ENCODE data around the gene RAB30.
A peak's percentile ranks its signal among the peaks of the same experiment; 100 is the strongest.

Gene RAB30

GRCh38 chr11:83039566-83039965 is 32.1 kb downstream of the RAB30 start:
- ATAC-seq (ENCODE audit: low read depth) (no peak), DNase-seq (ENCODE audit: low spot score in 2 of 2) (no peak)
- Mint-ChIP-seq H3K9me3 (no peaks in the 10 kb centered on the region), H3K4me3 (no peak overlapping the region), H3K27ac (peak overlapping the region; percentile 73), H3K4me1 (peaks cover 51% of the 10 kb centered on the region), H3K27me3 (no peaks in the 10 kb centered on the region), H3K36me3 (peaks cover 16% of the 10 kb centered on the region)

- peaks cover 18% of the 10 kb centered on the region for H3K36me3 Mint-ChIP-seq
- no peak for DNase-seq (ENCODE audit: low spot score in 2 of 2)
- H3K4me3 Mint-ChIP-seq, result no peak overlapping the region
- peaks cover 55% of the 10 kb centered on the region for H3K4me1 Mint-ChIP-seq
- ATAC-seq (ENCODE audit: low read depth), result no peak
- H3K27me3 Mint-ChIP-seq, result no peaks in the 10 kb centered on the region
- H3K27ac Mint-ChIP-seq, result peak overlapping the region; percentile 56
- H3K9me3 Mint-ChIP-seq, result no peaks in the 10 kb centered on the region
Observed at GRCh38 chr11:83037877-83038276, 33.8 kb downstream of the RAB30 start.

- peak overlapping the region; percentile 7 for H3K27ac Mint-ChIP-seq
- no peak for DNase-seq (ENCODE audit: low spot score in 2 of 2)
- no peaks in the 10 kb centered on the region for H3K27me3 Mint-ChIP-seq
- ATAC-seq (ENCODE audit: low read depth), result no peak
- H3K4me3 Mint-ChIP-seq, result no peak overlapping the region
- peaks cover 21% of the 10 kb centered on the region for H3K36me3 Mint-ChIP-seq
- H3K4me1 Mint-ChIP-seq, result peaks cover 59% of the 10 kb centered on the region
- H3K9me3 Mint-ChIP-seq, result no peaks in the 10 kb centered on the region
Observed at GRCh38 chr11:83036701-83037100, 35.0 kb downstream of the RAB30 start.

GRCh38 chr11:83035070-83035854 is 36.4 kb downstream of the RAB30 start:
- no peaks in the 10 kb centered on the region for H3K27me3 Mint-ChIP-seq
- H3K4me3 Mint-ChIP-seq, result peak overlapping the region; percentile 64
- DNase-seq (ENCODE audit: low spot score in 2 of 2), result peak; percentile 44 to 59
- peak; percentile 95 for ATAC-seq (ENCODE audit: low read depth)
- H3K27ac Mint-ChIP-seq, result peak overlapping the region; percentile 88
- H3K9me3 Mint-ChIP-seq, result no peaks in the 10 kb centered on the region
- peaks cover 28% of the 10 kb centered on the region for H3K36me3 Mint-ChIP-seq
- H3K4me1 Mint-ChIP-seq, result peaks cover 54% of the 10 kb centered on the region

- H3K9me3 Mint-ChIP-seq, result no peaks in the 10 kb centered on the region
- DNase-seq (ENCODE audit: low spot score in 2 of 2) (no peak), ATAC-seq (ENCODE audit: low read depth) (no peak)
- peak overlapping the region; percentile 88 for H3K27ac Mint-ChIP-seq
- H3K4me3 Mint-ChIP-seq, result peak overlapping the region; percentile 49
- peaks cover 50% of the 10 kb centered on the region for H3K4me1 Mint-ChIP-seq
- no peaks in the 10 kb centered on the region for H3K27me3 Mint-ChIP-seq
- peaks cover 26% of the 10 kb centered on the region for H3K36me3 Mint-ChIP-seq
Observed at GRCh38 chr11:83034673-83035014, 37.1 kb downstream of the RAB30 start.

GRCh38 chr11:83033972-83034672 is 37.6 kb downstream of the RAB30 start:
- Mint-ChIP-seq H3K36me3 (peaks cover 26% of the 10 kb centered on the region), H3K4me3 (peak overlapping the region; percentile 49), H3K27ac (peak overlapping the region; percentile 88), H3K9me3 (no peaks in the 10 kb centered on the region), H3K27me3 (no peaks in the 10 kb centered on the region), H3K4me1 (peaks cover 48% of the 10 kb centered on the region)
- DNase-seq (ENCODE audit: low spot score in 2 of 2) (no peak), ATAC-seq (ENCODE audit: low read depth) (no peak)

GRCh38 chr11:83033371-83033770 is 38.3 kb downstream of the RAB30 start:
- Mint-ChIP-seq H3K27ac (peak overlapping the region; percentile 88), H3K4me3 (peak overlapping the region; percentile 47), H3K4me1 (peaks cover 53% of the 10 kb centered on the region), H3K27me3 (no peaks in the 10 kb centered on the region), H3K9me3 (no peaks in the 10 kb centered on the region), H3K36me3 (peaks cover 26% of the 10 kb centered on the region)
- DNase-seq (ENCODE audit: low spot score in 2 of 2) (no peak), ATAC-seq (ENCODE audit: low read depth) (no peak)

- H3K27ac Mint-ChIP-seq, result no peak overlapping the region
- H3K9me3 Mint-ChIP-seq, result no peaks in the 10 kb centered on the region
- no peaks in the 10 kb centered on the region for H3K27me3 Mint-ChIP-seq
- peaks cover 19% of the 10 kb centered on the region for H3K36me3 Mint-ChIP-seq
- DNase-seq (ENCODE audit: low spot score in 2 of 2) (no peak), ATAC-seq (ENCODE audit: low read depth) (no peak)
- H3K4me3 Mint-ChIP-seq, result no peak overlapping the region
- H3K4me1 Mint-ChIP-seq, result peaks cover 60% of the 10 kb centered on the region
Observed at GRCh38 chr11:83031127-83031526, 40.6 kb downstream of the RAB30 start.

- no peak overlapping the region for H3K27ac Mint-ChIP-seq
- no peak for ATAC-seq (ENCODE audit: low read depth)
Observed at GRCh38 chr11:83027794-83028193, 43.9 kb downstream of the RAB30 start.

GRCh38 chr11:83027289-83027688 is 44.4 kb downstream of the RAB30 start:
- H3K9me3 Mint-ChIP-seq, result no peaks in the 10 kb centered on the region
- H3K27ac Mint-ChIP-seq, result no peak overlapping the region
- H3K4me1 Mint-ChIP-seq, result peaks cover 56% of the 10 kb centered on the region
- DNase-seq (ENCODE audit: low spot score in 2 of 2) (no peak), ATAC-seq (ENCODE audit: low read depth) (no peak)
- H3K27me3 Mint-ChIP-seq, result no peaks in the 10 kb centered on the region
- peaks cover 18% of the 10 kb centered on the region for H3K36me3 Mint-ChIP-seq
- no peak overlapping the region for H3K4me3 Mint-ChIP-seq

More at GRCh38 chr11:83027794-83028193, 43.9 kb downstream of the RAB30 start:
- no peak for DNase-seq (ENCODE audit: low spot score in 2 of 2)
- H3K27me3 Mint-ChIP-seq, result no peaks in the 10 kb centered on the region
- no peaks in the 10 kb centered on the region for H3K9me3 Mint-ChIP-seq
- H3K4me3 Mint-ChIP-seq, result no peak overlapping the region
- H3K4me1 Mint-ChIP-seq, result peaks cover 56% of the 10 kb centered on the region
- H3K36me3 Mint-ChIP-seq, result peaks cover 18% of the 10 kb centered on the region

- DNase-seq (ENCODE audit: low spot score in 2 of 2), result no peak
- Mint-ChIP-seq H3K36me3 (peaks cover 12% of the 10 kb centered on the region), H3K4me3 (no peak overlapping the region), H3K4me1 (peaks cover 50% of the 10 kb centered on the region), H3K27me3 (no peaks in the 10 kb centered on the region), H3K27ac (no peak overlapping the region), H3K9me3 (no peaks in the 10 kb centered on the region)
- no peak for ATAC-seq (ENCODE audit: low read depth)
Observed at GRCh38 chr11:83026229-83026628, 45.5 kb downstream of the RAB30 start.

- peak overlapping the region; percentile 70 for H3K27ac Mint-ChIP-seq
- H3K4me1 Mint-ChIP-seq, result peaks cover 49% of the 10 kb centered on the region
- DNase-seq (ENCODE audit: low spot score in 2 of 2) (no peak), ATAC-seq (ENCODE audit: low read depth) (no peak)
- peaks cover 8% of the 10 kb centered on the region for H3K36me3 Mint-ChIP-seq
- no peak overlapping the region for H3K4me3 Mint-ChIP-seq
- H3K9me3 Mint-ChIP-seq, result no peaks in the 10 kb centered on the region
- no peaks in the 10 kb centered on the region for H3K27me3 Mint-ChIP-seq
Observed at GRCh38 chr11:83025267-83025704, 46.4 kb downstream of the RAB30 start.

GRCh38 chr11:83024270-83024854 is 47.3 kb downstream of the RAB30 start:
- DNase-seq (ENCODE audit: low spot score in 2 of 2) (no peak), ATAC-seq (ENCODE audit: low read depth) (no peak)
- H3K4me1 Mint-ChIP-seq, result peaks cover 54% of the 10 kb centered on the region
- H3K27ac Mint-ChIP-seq, result peak overlapping the region; percentile 70
- peaks cover 7% of the 10 kb centered on the region for H3K36me3 Mint-ChIP-seq
- H3K9me3 Mint-ChIP-seq, result no peaks in the 10 kb centered on the region
- H3K4me3 Mint-ChIP-seq, result no peak overlapping the region
- H3K27me3 Mint-ChIP-seq, result no peaks in the 10 kb centered on the region

GRCh38 chr11:83023410-83023809 is 48.3 kb downstream of the RAB30 start:
- Mint-ChIP-seq H3K36me3 (peaks cover 11% of the 10 kb centered on the region), H3K9me3 (no peaks in the 10 kb centered on the region), H3K4me1 (peaks cover 55% of the 10 kb centered on the region), H3K27me3 (no peaks in the 10 kb centered on the region), H3K4me3 (no peak overlapping the region), H3K27ac (peak overlapping the region; percentile 70)
- DNase-seq (ENCODE audit: low spot score in 2 of 2), result no peak
- ATAC-seq (ENCODE audit: low read depth), result peak; percentile 73

Data from memory B cell (primary cell).